Fibroblast of skin of left quadriceps (primary cell): ENCODE results near the gene HDAC11.
"Not testable (repeated sequence)": the region's sequence is repeated elsewhere in the genome, so short reads cannot be mapped to it uniquely, and the experiment has no call there.

Experiments used
- DNase-seq, 2 experiments: peaks; one replicate each; pipeline ENCODE4 v3.0.0-alpha.2; 2013; ENCODE audit warnings: low read depth in 2 of 2

The HDAC11 gene

GRCh38 chr3:13493867-13494441, 13.8 kb downstream of the HDAC11 start:
- no peak for DNase-seq

GRCh38 chr3:13494463-13495350, 14.6 kb downstream of the HDAC11 start:
- no peak for DNase-seq

GRCh38 chr3:13495351-13495813, 15.3 kb downstream of the HDAC11 start:
- DNase-seq = no peak

DNA sequence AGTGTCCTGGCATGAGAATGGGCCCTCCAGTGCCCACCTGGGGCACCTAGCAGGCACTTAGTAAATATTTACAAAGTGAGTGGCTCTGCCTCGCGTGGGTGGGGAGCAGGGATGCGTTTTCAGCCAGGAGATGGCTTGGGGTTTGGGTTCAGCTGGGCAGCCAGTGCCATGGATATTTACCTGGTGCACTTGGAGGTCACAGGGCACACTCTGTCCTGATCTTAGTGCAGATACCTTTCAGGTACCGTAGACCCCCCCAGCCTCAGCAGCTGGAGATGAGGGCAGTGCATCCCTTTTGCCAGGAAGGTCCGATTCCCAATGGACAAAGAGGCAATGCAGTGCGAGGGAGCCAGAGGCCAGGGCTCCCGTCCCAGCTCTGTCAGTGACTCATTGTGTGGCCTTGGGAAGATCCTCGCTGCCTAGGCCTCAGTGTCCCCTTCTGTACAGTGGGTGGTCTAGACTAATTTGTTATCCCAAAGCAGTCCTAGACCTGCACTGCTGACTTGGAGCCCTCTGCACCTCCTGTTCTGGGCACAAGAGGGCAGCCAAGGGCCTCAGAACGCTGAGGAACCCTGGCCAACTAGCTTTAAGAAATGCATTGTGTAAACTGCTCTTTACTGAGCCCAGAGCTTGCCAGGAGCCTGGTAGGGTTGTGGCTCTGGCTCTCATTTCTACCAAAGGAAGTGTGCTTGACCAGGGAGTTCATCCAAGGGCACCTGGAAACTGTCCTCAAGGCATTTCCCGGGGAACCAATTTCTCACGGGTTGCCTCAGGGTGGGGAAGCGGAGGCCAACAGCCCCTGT, 16.0 kb downstream of the HDAC11 start:
- peak; percentile 45 to 48 for DNase-seq

DNA sequence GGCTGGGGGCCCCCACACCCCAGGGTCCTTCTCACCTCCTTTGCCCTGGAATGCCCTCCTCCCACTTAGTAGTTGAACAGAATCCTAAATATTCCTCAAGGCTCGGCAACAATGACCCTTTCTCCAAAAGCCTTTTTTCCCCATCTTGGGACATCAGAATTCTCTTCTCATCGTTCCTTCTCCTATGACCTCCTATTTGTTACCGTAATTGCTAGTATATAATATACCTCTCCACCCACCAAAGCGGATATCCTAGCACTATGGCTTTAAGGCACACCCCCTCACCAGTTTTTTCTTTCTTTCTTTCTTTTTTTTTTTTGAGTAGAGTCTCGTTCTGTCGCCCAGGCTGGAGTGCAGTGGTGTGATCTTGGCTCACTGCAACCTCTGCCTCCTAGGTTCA, 16.8 kb downstream of the HDAC11 start:
- DNase-seq = no peak

DNA sequence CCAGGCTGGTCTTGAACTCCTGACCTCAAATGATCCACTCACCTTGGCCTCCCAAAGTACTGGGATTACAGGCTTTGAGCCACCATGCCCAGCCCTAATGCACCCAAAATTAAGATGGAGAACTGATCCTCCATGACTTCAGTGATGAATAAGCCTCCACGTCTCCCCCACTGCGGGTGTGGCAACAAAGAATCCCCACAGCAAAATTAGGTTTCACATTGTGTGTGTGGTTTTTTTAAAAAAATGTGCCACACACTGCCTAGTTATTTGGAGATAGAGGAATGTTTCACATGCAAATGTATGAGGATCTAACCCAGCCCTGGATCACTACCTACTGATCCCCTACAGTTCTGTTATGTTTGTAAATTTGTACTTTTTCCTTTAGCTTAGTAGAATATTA, 17.3 kb downstream of the HDAC11 start:
- no peak for DNase-seq

- no peak for DNase-seq
Measured at GRCh38 chr3:13498354-13499060, 18.4 kb downstream of the HDAC11 start.

DNA sequence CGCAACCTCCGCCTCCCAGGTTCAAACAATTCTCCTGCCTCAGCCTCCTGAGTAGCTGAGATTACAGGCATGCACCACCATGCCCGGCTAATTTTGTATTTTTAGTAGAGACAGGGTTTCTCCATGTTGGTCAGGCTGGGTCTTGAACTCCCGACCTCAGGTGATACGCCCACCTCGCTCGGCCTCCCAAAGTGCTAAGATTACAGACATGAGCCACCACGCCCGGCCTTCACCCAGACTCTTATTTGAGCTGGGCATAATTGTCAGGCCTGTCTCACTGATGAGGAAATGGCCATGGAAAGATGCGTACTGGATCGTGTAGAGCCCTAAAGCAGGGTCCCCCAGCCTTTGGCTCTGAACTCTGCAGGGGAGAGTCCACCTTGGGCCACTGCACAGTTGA, 19.1 kb downstream of the HDAC11 start:
- not testable (repeated sequence) for DNase-seq

DNA sequence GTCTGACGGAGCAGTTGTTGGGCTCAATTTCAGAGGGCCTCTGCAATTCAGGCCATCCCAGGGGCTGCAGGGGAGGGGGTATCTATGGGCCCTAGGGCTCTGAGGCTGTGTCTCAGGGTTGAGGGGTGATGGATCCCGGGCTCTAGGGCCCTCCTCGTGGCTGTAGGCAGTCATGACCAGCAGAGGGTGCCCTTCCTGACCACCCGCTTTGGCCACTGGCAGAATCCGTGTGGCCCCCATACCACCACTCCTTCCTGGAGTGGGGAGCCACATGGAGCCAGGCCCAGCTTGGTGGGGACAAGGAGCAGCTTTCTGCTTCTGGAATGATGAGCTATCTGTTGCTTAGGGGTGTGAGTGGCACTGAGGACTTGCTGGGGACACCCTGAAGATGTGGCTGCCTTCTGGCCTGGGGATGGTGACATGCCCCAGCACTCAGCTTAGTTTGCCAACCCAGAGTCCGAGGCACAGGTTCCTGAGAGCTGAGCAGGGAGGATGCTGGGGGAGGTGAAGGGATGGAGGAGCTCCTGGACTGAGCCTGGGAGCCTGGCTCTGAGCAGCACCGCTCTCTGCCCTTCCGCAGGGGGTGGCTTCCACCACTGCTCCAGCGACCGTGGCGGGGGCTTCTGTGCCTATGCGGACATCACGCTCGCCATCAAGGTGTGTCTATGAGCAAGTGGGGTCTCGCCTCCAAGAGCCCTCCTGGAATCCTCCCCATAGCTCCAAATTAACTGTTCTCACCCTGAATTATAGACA, 20.2 kb downstream of the HDAC11 start:
- DNase-seq = no peak

DNA sequence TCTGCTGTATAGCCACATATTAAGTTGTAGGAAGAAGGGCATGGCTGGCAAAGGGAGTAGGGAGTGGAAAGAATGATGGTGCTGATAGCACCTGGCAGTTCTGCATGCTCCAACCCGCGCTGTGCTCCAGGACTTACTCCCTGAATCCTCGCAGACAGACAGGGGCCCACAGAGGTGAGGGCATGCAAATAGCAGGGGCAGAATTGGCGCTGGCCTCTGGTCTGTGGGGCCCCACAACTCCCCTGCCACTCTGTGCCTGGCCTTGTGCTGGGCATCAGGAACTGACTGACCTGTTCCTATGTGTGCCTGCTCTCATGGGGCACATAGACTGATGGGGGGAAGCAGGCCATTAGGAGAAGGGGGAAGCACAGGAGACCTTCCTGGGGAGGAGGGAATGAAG, 20.9 kb downstream of the HDAC11 start:
- no peak for DNase-seq

- DNase-seq = no peak
Measured at GRCh38 chr3:13501521-13501920, 21.4 kb downstream of the HDAC11 start.

GRCh38 chr3:13501958-13502790, 22.1 kb downstream of the HDAC11 start:
- DNase-seq = no peak

GRCh38 chr3:13502791-13503060, 22.6 kb downstream of the HDAC11 start:
- DNase-seq = no peak

GRCh38 chr3:13504161-13504831, 24.2 kb downstream of the HDAC11 start:
- no peak for DNase-seq

DNA sequence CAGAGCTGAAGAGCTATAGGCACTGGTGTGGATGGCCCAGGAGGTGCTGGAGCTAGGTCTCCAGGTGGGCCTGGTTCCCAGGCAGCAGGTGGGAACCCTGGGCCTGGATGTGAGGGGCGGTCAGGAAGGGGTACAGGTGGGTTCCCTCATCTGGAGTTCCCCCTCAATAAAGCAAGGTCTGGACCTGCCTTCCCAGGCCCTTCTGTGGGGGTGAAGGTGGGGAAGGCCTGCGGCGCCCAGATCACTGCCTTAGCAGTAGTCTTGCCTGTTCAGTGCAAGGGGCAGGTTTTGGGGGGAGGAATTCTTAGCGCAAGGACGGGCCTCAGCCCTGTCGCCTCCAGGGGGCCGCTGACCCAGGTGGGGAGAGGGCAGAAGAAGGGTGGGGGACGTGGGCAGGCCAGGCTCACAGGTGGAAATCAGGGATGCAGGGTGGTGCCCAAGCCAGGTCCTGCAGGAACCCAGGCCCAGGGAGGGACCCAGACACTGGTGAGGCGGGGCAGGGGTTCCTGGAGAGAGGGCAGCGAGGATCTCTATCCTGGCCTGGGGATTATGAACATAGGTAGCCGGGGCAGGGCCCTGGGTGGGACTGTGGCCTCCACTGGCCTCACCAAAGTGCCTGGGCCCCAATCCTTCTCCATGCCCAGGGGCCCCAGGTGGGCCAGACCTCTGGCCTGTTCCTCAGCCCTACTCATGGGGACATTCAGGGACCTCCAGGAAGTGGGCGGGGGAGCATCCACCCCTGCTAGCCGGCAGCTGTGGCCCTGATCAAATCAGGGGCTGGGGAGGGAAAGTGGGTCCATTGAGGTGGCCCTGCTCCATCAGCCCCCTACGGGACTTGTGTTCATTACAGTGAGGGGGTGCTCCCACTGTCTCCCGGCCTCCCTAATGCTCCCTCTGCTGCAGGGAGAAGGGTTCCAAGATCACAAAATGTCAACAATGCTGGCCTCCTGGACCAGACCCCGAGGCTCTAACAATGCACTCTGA, 25.3 kb downstream of the HDAC11 start:
- no peak for DNase-seq

GRCh38 chr3:13506239-13506638, 26.1 kb downstream of the HDAC11 start:
- DNase-seq = no peak

DNA sequence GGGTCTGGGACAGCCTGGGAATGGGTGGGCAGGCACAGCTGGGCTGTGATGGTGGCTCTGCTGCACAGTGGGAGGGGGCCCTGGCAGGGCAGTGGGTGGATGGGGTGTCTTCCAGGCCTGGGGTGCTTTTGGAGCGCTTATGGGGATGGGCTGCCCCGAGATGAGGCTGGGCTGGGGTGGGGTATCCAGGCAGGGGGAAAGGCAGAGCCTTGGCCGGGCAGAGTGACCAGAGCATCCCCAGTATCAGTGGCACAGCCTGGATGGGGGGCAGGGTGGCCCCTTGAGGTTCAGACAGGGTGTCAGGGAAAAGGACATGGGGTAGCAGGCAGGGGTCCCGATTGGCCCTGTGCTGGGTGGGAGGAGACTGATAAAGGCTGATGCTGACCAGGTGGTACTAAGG, 26.6 kb downstream of the HDAC11 start:
- no peak for DNase-seq

GRCh38 chr3:13507247-13507569, 27.1 kb downstream of the HDAC11 start:
- no peak for DNase-seq
